Ovary (tissue), 9 donors: ENCODE measurements around the gene RAC3. TPM values are rescaled to one million over a fixed set of nuclear protein-coding genes. Genes with fewer than 3 reads are reported as not detected.

ENCODE experiments used
- DNase-seq, 5 donors: peaks; one replicate each; pipeline ENCODE4 v3.0.0-alpha.2; 2019 to 2020
- H3K27ac ChIP-seq, 2 donors: fragments of 200-600 bp; one replicate each; pipeline versions ENCODE4 v1.5.1 to v1.8.0; 2019 to 2022
- H3K27me3 ChIP-seq: fragments of 200-600 bp; one replicate; pipeline ENCODE4 v1.8.0; 2022
- H3K36me3 ChIP-seq: fragments of 200-600 bp; sonication (generic); one replicate; pipeline ENCODE4 v1.5.1; 2019
- H3K4me1 ChIP-seq: one replicate; pipeline ENCODE4 v1.8.1; 2013; ENCODE audit warnings: mild to moderate bottlenecking, moderate library complexity; ENCODE audit not compliant: insufficient read depth
- H3K4me3 ChIP-seq: fragments of 200-600 bp; sonication (generic); one replicate; pipeline ENCODE4 v1.5.1; 2017
- H3K9me3 ChIP-seq, 2 donors: fragments of 200-600 bp in 1 of 2; sonication (generic) in 1 of 2; one replicate each; pipeline versions ENCODE4 v1.5.1 to v1.8.1; 2013 to 2019; ENCODE audit warnings: mild to moderate bottlenecking in 1 of 2, moderate library complexity in 1 of 2
- CTCF ChIP-seq, 3 donors: fragments of 450-650 bp in 2 of 3; fragments of 200-600 bp in 1 of 3; IDR thresholded peaks; one replicate each; pipeline versions ENCODE4 v1.5.1 to v1.8.0; 2016 to 2022; ENCODE audit warnings: antibody characterized with exemption in 3 of 3, mild to moderate bottlenecking in 1 of 3
- EP300 ChIP-seq: sonication (generic); formaldehyde crosslinking; IDR thresholded peaks from one replicate; pipeline ENCODE4 v1.6.1; 2017; ENCODE audit warnings: antibody characterized with exemption
- POLR2A ChIP-seq: fragments of 450-650 bp; IDR thresholded peaks from one replicate; pipeline ENCODE4 v1.6.1; 2017; ENCODE audit warnings: antibody characterized with exemption, mild to moderate bottlenecking, moderate library complexity
- WGBS, 3 donors: extraction: QIAGEN DNeasy Blood & Tissue Kit in 1 of 3; methylation state at CpG; one replicate each; pipeline versions ENCODE4 v1.1.5 to v1.1.7; 2013 to 2017; 5-methylcytosine and 5-hydroxymethylcytosine counted together
- intact Hi-C, 4 donors: fragments of 100-400 bp; cut with DNase I; formaldehyde crosslinking; loops; one replicate each; pipeline versions ENCODE4 v1.11.0 to v1.15.1; 2022 to 2023
- polyA plus RNA-seq, 2 donors: library from polyadenylated mRNA; stranded (reverse); fragments of 200-250 nt in 1 of 2; fragments of 350-450 nt in 1 of 2; fragmentation: Illumina TruSeq in 1 of 2; extraction: RNeasy Lipid Tissue Mini Kit (QIAGEN cat#74804) in 1 of 2; gene quantifications; one replicate each; pipeline ENCODE4 v1.2.3, GENCODE V29; 2013 to 2014
- total RNA-seq, 7 donors: library from RNA; depleted of rRNA in 2 of 7; stranded (reverse); fragments of >200 nt in 2 of 7; fragmentation: NEBNext Ultra II Directional in 3 of 7; extraction: Animal tissue kit (Norgen Biotek cat#: 25700) in 3 of 7; gene quantifications; one replicate each; pipeline versions ENCODE4 v1.1.0 to v1.2.4, GENCODE V29; 2016 to 2023
- donor health status: DM: no; HTN: no; CAD: no; lungs with moderate emphysema.
- donor health status: DM: no; HTN: no; CAD: no.
- donor health status: Bipolar disorder and iron deficiency.
- donor health status: DM: yes; HTN: yes; CAD: no.
- donor health status: DM: no; HTN: no; CAD: no.
- donor health status: DM: yes; HTN: yes; CAD: no.

Gene RAC3
- total and polyA plus RNA-seq, 9 donors, result 0.40 to 7.8 (median 3.3) TPM

GRCh38 chr17:82011617-82012187 lies 19.8 kb upstream of the RAC3 start:
- no peak for DNase-seq
- H3K27ac ChIP-seq, result no peak overlapping the region
- intact Hi-C loops, result no loop called here
- H3K27me3 ChIP-seq, result no peaks in the 10 kb centered on the region
- H3K4me1 ChIP-seq, result no peaks in the 10 kb centered on the region
- no peaks in the 10 kb centered on the region for H3K36me3 ChIP-seq
- no peak overlapping the region for H3K4me3 ChIP-seq
- TF ChIP-seq POLR2A, result no peak
- TF ChIP-seq CTCF (IDR thresholded peaks at IDR 0.05), result no peak
- no peak for TF ChIP-seq EP300
- WGBS, 3 donors, result 94 to 96% (median 94%) methylated on average over 19 of the region's 19 CpGs
- H3K9me3 ChIP-seq, result no peaks in the 10 kb centered on the region

- H3K27me3 ChIP-seq, result no peaks in the 10 kb centered on the region
- H3K4me3 ChIP-seq, result no peak overlapping the region
- intact Hi-C loops, result no loop called here
- no peaks in the 10 kb centered on the region for H3K9me3 ChIP-seq
- H3K36me3 ChIP-seq, result no peaks in the 10 kb centered on the region
- TF ChIP-seq POLR2A, result no peak
- TF ChIP-seq EP300, result no peak
- TF ChIP-seq CTCF (IDR thresholded peaks at IDR 0.05), result no peak
- DNase-seq, result no peak
- H3K27ac ChIP-seq, result no peak overlapping the region
- WGBS, 3 donors, result 82 to 91% (median 83%) methylated on average over 20 of the region's 20 CpGs
- no peaks in the 10 kb centered on the region for H3K4me1 ChIP-seq
These were observed 19.2 kb upstream of the RAC3 start for GRCh38 chr17:82012261-82012639.

GRCh38 chr17:82012640-82013295 lies 18.7 kb upstream of the RAC3 start:
- intact Hi-C loops, result no loop called here
- no peaks in the 10 kb centered on the region for H3K36me3 ChIP-seq
- no peaks in the 10 kb centered on the region for H3K4me1 ChIP-seq
- H3K27me3 ChIP-seq, result no peaks in the 10 kb centered on the region
- H3K4me3 ChIP-seq, result no peak overlapping the region
- H3K9me3 ChIP-seq, result no peaks in the 10 kb centered on the region
- 65 to 81% (median 76%) methylated on average over 11 to 19 of the region's 19 CpGs for WGBS, 3 donors
- no peak for TF ChIP-seq EP300
- no peak for TF ChIP-seq CTCF (IDR thresholded peaks at IDR 0.05)
- TF ChIP-seq POLR2A, result no peak
- DNase-seq, result no peak
- no peak overlapping the region for H3K27ac ChIP-seq

GRCh38 chr17:82013341-82013740 lies 18.1 kb upstream of the RAC3 start:
- no peaks in the 10 kb centered on the region for H3K4me1 ChIP-seq

More at GRCh38 chr17:82013341-82013740, 18.1 kb upstream of the RAC3 start:
- intact Hi-C loops, result no loop called here
- Histone ChIP-seq H3K9me3 (no peaks in the 10 kb centered on the region), H3K4me3 (no peak overlapping the region), H3K27ac (no peak overlapping the region), H3K27me3 (no peaks in the 10 kb centered on the region), H3K36me3 (no peaks in the 10 kb centered on the region)
- TF ChIP-seq CTCF (IDR thresholded peaks at IDR 0.05) (no peak), POLR2A (no peak), EP300 (no peak)
- 63 to 67% (median 64%) methylated on average over 21 to 22 of the region's 22 CpGs for WGBS, 3 donors
- no peak for DNase-seq
